Measurements from ENCODE around the gene AMBRA1. TPM values are rescaled to one million over a fixed set of nuclear protein-coding genes. Genes with fewer than 3 reads are reported as not detected.

Gene AMBRA1
- total and polyA plus RNA-seq, 12 donors, result 5.2 to 23.3 (median 16.0) TPM

GRCh38 chr11:46611526-46612304 is 17.9 kb upstream of the AMBRA1 start:
- 70 to 72% methylated on average over 5 of the region's 5 CpGs for WGBS, 2 donors

DNA sequence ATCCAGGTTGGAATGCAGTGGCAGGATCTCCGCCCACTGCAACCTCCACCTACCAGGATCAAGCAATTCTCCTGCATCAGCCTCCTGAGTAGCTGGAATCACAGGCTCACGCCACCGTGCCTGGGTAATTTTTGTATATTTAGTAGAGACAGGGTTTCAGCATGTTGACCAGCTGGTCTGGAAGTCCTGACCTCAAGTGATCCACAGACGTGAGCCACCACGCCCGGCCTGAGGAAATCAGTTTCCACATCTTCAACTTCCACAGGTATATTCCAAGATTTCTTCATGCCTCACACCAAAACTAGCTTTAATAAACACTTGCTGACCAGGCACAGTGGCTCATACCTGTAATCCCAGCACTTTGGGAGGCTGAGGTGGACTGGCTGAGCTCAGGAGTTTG is 15.6 kb upstream of the AMBRA1 start:
- H3K4me3 ChIP-seq, result no peak overlapping the region
- TF ChIP-seq, protein P1, sequence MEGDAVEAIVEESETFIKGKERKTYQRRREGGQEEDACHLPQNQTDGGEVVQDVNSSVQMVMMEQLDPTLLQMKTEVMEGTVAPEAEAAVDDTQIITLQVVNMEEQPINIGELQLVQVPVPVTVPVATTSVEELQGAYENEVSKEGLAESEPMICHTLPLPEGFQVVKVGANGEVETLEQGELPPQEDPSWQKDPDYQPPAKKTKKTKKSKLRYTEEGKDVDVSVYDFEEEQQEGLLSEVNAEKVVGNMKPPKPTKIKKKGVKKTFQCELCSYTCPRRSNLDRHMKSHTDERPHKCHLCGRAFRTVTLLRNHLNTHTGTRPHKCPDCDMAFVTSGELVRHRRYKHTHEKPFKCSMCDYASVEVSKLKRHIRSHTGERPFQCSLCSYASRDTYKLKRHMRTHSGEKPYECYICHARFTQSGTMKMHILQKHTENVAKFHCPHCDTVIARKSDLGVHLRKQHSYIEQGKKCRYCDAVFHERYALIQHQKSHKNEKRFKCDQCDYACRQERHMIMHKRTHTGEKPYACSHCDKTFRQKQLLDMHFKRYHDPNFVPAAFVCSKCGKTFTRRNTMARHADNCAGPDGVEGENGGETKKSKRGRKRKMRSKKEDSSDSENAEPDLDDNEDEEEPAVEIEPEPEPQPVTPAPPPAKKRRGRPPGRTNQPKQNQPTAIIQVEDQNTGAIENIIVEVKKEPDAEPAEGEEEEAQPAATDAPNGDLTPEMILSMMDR (IDR thresholded peaks at IDR 0.05), result no peak
- H3K4me1 ChIP-seq, result peaks cover 0 to 27% (median 9%) of the 10 kb centered on the region in 9 donors
- DNase-seq, result no peak
- no peak for ATAC-seq
- WGBS, 2 donors, result 93 to 97% methylated on average over 6 of the region's 6 CpGs
- H3K27ac ChIP-seq, result no peak overlapping the region
- no peaks in the 10 kb centered on the region for H3K9me3 ChIP-seq
- no peaks in the 10 kb centered on the region for H3K27me3 ChIP-seq
- intact Hi-C loops (cut with DNase I), result loop anchor here in 1 of 10 donors (10.0 kb wide), 1 partner anchor 225 kb away; the partner anchor contains the start of gene MDK
- peaks cover 0 to 6% (median 0%) of the 10 kb centered on the region in 9 donors for H3K36me3 ChIP-seq

More at GRCh38 chr11:46611526-46612304, 17.9 kb upstream of the AMBRA1 start:
- intact Hi-C loops (cut with DNase I), result loop anchor here in 5 of 10 donors (5.0 to 10.0 kb wide), 4 partner anchors 83 to 227 kb away; partner anchors contain the start of genes MDK (in 3 of the 5) and CHRM4 (in 1 of the 5)
- peaks cover 0 to 6% (median 0%) of the 10 kb centered on the region in 9 donors for H3K36me3 ChIP-seq
- H3K4me3 ChIP-seq, result no peak overlapping the region
- peaks cover 2 to 49% (median 24%) of the 10 kb centered on the region in 9 donors for H3K4me1 ChIP-seq
- H3K27me3 ChIP-seq, result no peaks in the 10 kb centered on the region
- no peaks in the 10 kb centered on the region for H3K9me3 ChIP-seq
- TF ChIP-seq, protein P1 (IDR thresholded peaks at IDR 0.05), result no peak
- DNase-seq (no peak), ATAC-seq (peak in 2 of 8 donors; percentile 28 to 47)
- peak overlapping the region in 2 of 10 donors; percentile 20 to 25 for H3K27ac ChIP-seq

- H3K27ac ChIP-seq, result no peak overlapping the region
- ATAC-seq (no peak), DNase-seq (no peak)
- 87 to 93% methylated on average over 1 of the region's 1 CpG for WGBS, 2 donors
- no peaks in the 10 kb centered on the region for H3K9me3 ChIP-seq
- TF ChIP-seq, protein P1 (IDR thresholded peaks at IDR 0.05), result no peak
- H3K27me3 ChIP-seq, result no peaks in the 10 kb centered on the region
- H3K36me3 ChIP-seq, result peaks cover 0 to 20% (median 0%) of the 10 kb centered on the region in 9 donors
- H3K4me1 ChIP-seq, result peaks cover 0 to 17% (median 8%) of the 10 kb centered on the region in 9 donors
- H3K4me3 ChIP-seq, result no peak overlapping the region
- intact Hi-C loops (cut with DNase I), result loop anchor here in 1 of 10 donors (10.0 kb wide), 1 partner anchor 223 kb away; the partner anchor contains the start of gene MDK
Measured at GRCh38 chr11:46607516-46607915, 13.7 kb upstream of the AMBRA1 start.

DNA sequence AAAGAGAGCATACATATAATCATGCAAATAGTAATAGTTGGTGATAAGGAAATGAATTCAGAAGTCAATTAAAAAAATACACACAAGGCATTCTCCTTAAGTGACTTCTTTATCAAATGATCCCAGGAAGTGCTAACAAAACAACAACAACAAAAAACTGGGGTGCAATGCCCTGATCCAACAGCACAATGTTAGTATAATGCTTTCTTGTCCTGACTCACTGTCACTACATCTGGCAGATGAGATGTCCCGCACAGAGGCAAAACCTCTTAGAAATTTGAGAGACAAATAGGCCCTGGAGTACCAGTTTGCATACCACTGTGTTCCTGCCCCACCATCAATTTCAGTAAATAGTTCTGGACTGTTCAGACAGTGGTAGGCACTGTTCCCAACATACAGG is 11.0 kb upstream of the AMBRA1 start:
- no peak for ATAC-seq
- intact Hi-C loops (cut with DNase I), result loop anchor here in 1 of 10 donors (10.0 kb wide), 1 partner anchor 220 kb away; the partner anchor contains the start of gene MDK
- Histone ChIP-seq H3K4me3 (no peak overlapping the region), H3K27ac (no peak overlapping the region), H3K9me3 (no peaks in the 10 kb centered on the region), H3K27me3 (no peaks in the 10 kb centered on the region), H3K4me1 (peaks cover 0 to 21% (median 13%) of the 10 kb centered on the region in 9 donors), H3K36me3 (peaks cover 0 to 22% (median 0%) of the 10 kb centered on the region in 9 donors)
- DNase-seq, result no peak
- TF ChIP-seq, protein P1 (IDR thresholded peaks at IDR 0.05), result no peak
- WGBS, 2 donors, result 89 to 100% methylated on average over 1 of the region's 1 CpG
